ENCODE data around the gene PRDM10. TPM values are rescaled to one million over a fixed set of nuclear protein-coding genes. Genes with fewer than 3 reads are reported as not detected.

Gene PRDM10
- total RNA-seq, 1 experiment from 2014 or later = 7.7 TPM

- Histone ChIP-seq H3K79me2 (ENCODE audit: insufficient read depth, low read length) (no peaks in the 10 kb centered on the region; the same call in 1 of the 2 replicates), H3K27me3 (ENCODE audit: insufficient read depth, low read length) (no peaks in the 10 kb centered on the region), H4K20me1 (ENCODE audit: control insufficient read depth, insufficient read depth, insufficient read length) (no peaks in the 10 kb centered on the region), H3K27ac (ENCODE audit: insufficient read length, low read depth, low read length) (no peak overlapping the region), H2AK5ac (ENCODE audit: insufficient read length, low read length) (peak overlapping the region; percentile 51), H2BK120ac (ENCODE audit: low read depth, low read length, poor library complexity, severe bottlenecking) (no peak overlapping the region), H3K14ac (ENCODE audit: insufficient read depth, low read length) (no peak overlapping the region), H3K23ac (ENCODE audit: insufficient read length, low read depth, low read length) (no peak overlapping the region), H3K23me2 (ENCODE audit: insufficient read length, low read depth, low read length, poor library complexity, severe bottlenecking) (no peaks in the 10 kb centered on the region), H2AFZ (ENCODE audit: low read length) (no peak overlapping the region), H2BK20ac (ENCODE audit: low read depth, low read length, poor library complexity, severe bottlenecking) (no peak overlapping the region), H3K4me2 (ENCODE audit: insufficient read depth, insufficient read length, low read length) (no peak overlapping the region), H2BK15ac (ENCODE audit: low read depth, low read length) (no peak overlapping the region), H4K8ac (replicated peaks; ENCODE audit: insufficient read length, low read depth, low read length) (no peak overlapping the region), H3K56ac (ENCODE audit: insufficient read length, low read depth, low read length) (no peak overlapping the region), H2BK5ac (ENCODE audit: insufficient read length, low read length) (no peak overlapping the region), H4K5ac (ENCODE audit: insufficient read length, low read depth, low read length) (no peak overlapping the region), H3T11ph (ENCODE audit: low read length) (no peak overlapping the region), H3K9me3 (ENCODE audit: control insufficient read depth, low read depth, low read length) (no peaks in the 10 kb centered on the region), H3K4ac (ENCODE audit: low read depth, low read length) (no peak overlapping the region), H2BK12ac (ENCODE audit: insufficient read length, low read depth, low read length) (peak overlapping the region; percentile 57), H3K9ac (ENCODE audit: extremely low read depth, insufficient read length, low read length) (no peak overlapping the region), H3K4me1 (ENCODE audit: insufficient read depth, low read length) (peaks cover 2% of the 10 kb centered on the region; the same call in 1 of the 2 replicates), H4K91ac (ENCODE audit: insufficient read length, low read depth, low read length) (no peak overlapping the region), H3K79me1 (ENCODE audit: insufficient read depth, low read depth, low read length, poor library complexity, severe bottlenecking) (peaks cover 3% of the 10 kb centered on the region), H3K18ac (ENCODE audit: insufficient read length, low read depth, low read length) (no peak overlapping the region)
- H3K27me3 Mint-ChIP-seq (ENCODE audit: low read depth) = no peaks in the 10 kb centered on the region; the same call in 1 of the 2 replicates
- H3K36me3 Mint-ChIP-seq (ENCODE audit: insufficient read depth in 1 of 3, low read depth in 3 of 3) = peaks cover 5 to 9% (median 8%) of the 10 kb centered on the region in 3 experiments; a peak in 4 of 7 replicates
- no peak for TF ChIP-seq CTCF (conservative IDR thresholded peaks at IDR 0.05)
- WGBS (ENCODE audit: extremely low coverage, insufficient read length, low lambda C conversion rate) = no CpG with 5 or more reads among the region's 2 CpGs
- H3K4me3 Mint-ChIP-seq = no peak overlapping the region
- peak overlapping the region in 1 of 3 experiments; percentile 80; a peak in 1 of 7 replicates for H3K27ac Mint-ChIP-seq
- peaks cover 26 to 28% of the 10 kb centered on the region in 2 experiments for H3K4me1 Mint-ChIP-seq
- H3K9me3 Mint-ChIP-seq = no peaks in the 10 kb centered on the region
- no peak for DNase-seq
These were observed 27.1 kb downstream of the PRDM10 start for GRCh38 chr11:129975543-129975942.

Measured in H9 (cell line).